ENCODE results near the gene MAD1L1. TPM values are rescaled to one million over a fixed set of nuclear protein-coding genes. Genes with fewer than 3 reads are reported as not detected.
"Not testable (repeated sequence)": the region's sequence is repeated elsewhere in the genome, so short reads cannot be mapped to it uniquely, and the experiment has no call there.

MAD1L1 gene
- total and polyA plus RNA-seq, 7 experiments from 2014 or later = 112 to 314 (median 136) TPM

GRCh38 chr7:1819259-1819841 is 413.4 kb downstream of the MAD1L1 start:
- ATAC-seq = peak; percentile 43
- DNase-seq = peak in 5 of 9 donors; percentile 19 to 34 (median 27)
- POLR2A ChIA-PET = interaction anchor here (0.8 kb wide), 1 partner anchor 219 kb away, joined by 3 read pairs; no protein-coding TSS in a partner anchor

GRCh38 chr7:1818575-1819258 is 414.0 kb downstream of the MAD1L1 start:
- peaks cover 0 to 22% (median 0%) of the 10 kb centered on the region in 3 experiments for H3K36me3 ChIP-seq (ENCODE audit: control insufficient read depth in 2 of 3, insufficient read depth in 3 of 3, low read length in 3 of 3)
- ChIA-PET POLR2A (interaction anchor here (0.8 to 1.0 kb wide), 2 partner anchors 28 to 219 kb away, joined by 3 read pairs; no protein-coding TSS in a partner anchor), CTCF (interaction anchor here (0.6 kb wide), 1 partner anchor 11 kb away, joined by 5 read pairs; no protein-coding TSS in a partner anchor)
- no peaks in the 10 kb centered on the region for H3K27me3 ChIP-seq (ENCODE audit: control insufficient read depth in 2 of 2, insufficient read depth in 2 of 2, low read length in 2 of 2)
- H3K4me3 Mint-ChIP-seq = peak overlapping the region in 9 of 10 donors; percentile 52 to 79 (median 69)
- no peaks in the 10 kb centered on the region for H3K9me3 ChIP-seq (ENCODE audit: control insufficient read depth in 2 of 3, low read length in 3 of 3)
- H3K36me3 Mint-ChIP-seq = peaks cover 0 to 5% (median 0%) of the 10 kb centered on the region in 5 donors
- DNase-seq (no peak), ATAC-seq (no peak)
- intact Hi-C loops (cut with micrococcal nuclease) = no loop called here
- peak overlapping the region in 5 of 9 donors; percentile 29 to 72 (median 47) for H3K27ac Mint-ChIP-seq
- H3K27ac ChIP-seq (ENCODE audit: low read depth, low read length) = no peak overlapping the region
- H3K4me3 ChIP-seq (ENCODE audit: low read length) = no peak overlapping the region
- H3K27me3 Mint-ChIP-seq = peaks cover 0 to 7% (median 0%) of the 10 kb centered on the region in 5 donors
- peaks cover 8 to 50% (median 40%) of the 10 kb centered on the region in 7 donors for H3K4me1 Mint-ChIP-seq
- peaks cover 0 to 1% (median 0%) of the 10 kb centered on the region in 11 donors for H3K9me3 Mint-ChIP-seq
- peaks cover 0 to 20% of the 10 kb centered on the region in 2 donors for H3K4me1 ChIP-seq (ENCODE audit: control insufficient read depth in 2 of 2, insufficient read depth in 2 of 2, low read length in 2 of 2)

More at GRCh38 chr7:1819259-1819841, 413.4 kb downstream of the MAD1L1 start:
- Mint-ChIP-seq H3K9me3 (no peaks in the 10 kb centered on the region), H3K4me3 (peak overlapping the region in 9 of 10 donors; percentile 55 to 79 (median 70)), H3K4me1 (peaks cover 8 to 57% (median 40%) of the 10 kb centered on the region in 7 donors), H3K36me3 (peaks cover 0 to 5% (median 0%) of the 10 kb centered on the region in 5 donors), H3K27ac (peak overlapping the region in 6 of 9 donors; percentile 13 to 80 (median 53)), H3K27me3 (peaks cover 0 to 7% (median 0%) of the 10 kb centered on the region in 5 donors)
- Histone ChIP-seq H3K36me3 (ENCODE audit: control insufficient read depth in 2 of 3, insufficient read depth in 3 of 3, low read length in 3 of 3) (peaks cover 0 to 15% (median 0%) of the 10 kb centered on the region in 3 experiments), H3K27me3 (ENCODE audit: control insufficient read depth in 2 of 2, insufficient read depth in 2 of 2, low read length in 2 of 2) (no peaks in the 10 kb centered on the region), H3K4me1 (ENCODE audit: control insufficient read depth in 2 of 2, insufficient read depth in 2 of 2, low read length in 2 of 2) (peaks cover 0 to 20% of the 10 kb centered on the region in 2 donors), H3K27ac (ENCODE audit: low read depth, low read length) (no peak overlapping the region), H3K9me3 (ENCODE audit: control insufficient read depth in 2 of 3, low read length in 3 of 3) (no peaks in the 10 kb centered on the region), H3K4me3 (ENCODE audit: low read length) (no peak overlapping the region)
- intact Hi-C loops (cut with micrococcal nuclease) = no loop called here
- CTCF ChIA-PET = interaction anchor here (0.6 kb wide), 1 partner anchor 12 kb away, joined by 5 read pairs; no protein-coding TSS in a partner anchor

GRCh38 chr7:1817061-1817712 is 415.6 kb downstream of the MAD1L1 start:
- H3K36me3 Mint-ChIP-seq = no peaks in the 10 kb centered on the region

GRCh38 chr7:1816451-1816850 is 416.3 kb downstream of the MAD1L1 start:
- CTCF ChIA-PET; ATAC-seq; H3K36me3 Mint-ChIP-seq; POLR2A ChIA-PET; H3K9me3 Mint-ChIP-seq; H3K27ac Mint-ChIP-seq; H3K4me3 Mint-ChIP-seq; H3K27me3 Mint-ChIP-seq; H3K4me3 ChIP-seq (ENCODE audit: low read length); intact Hi-C loops (cut with micrococcal nuclease); DNase-seq; H3K27ac ChIP-seq (ENCODE audit: low read depth, low read length); H3K27me3 ChIP-seq (ENCODE audit: control insufficient read depth in 2 of 2, insufficient read depth in 2 of 2, low read length in 2 of 2); H3K9me3 ChIP-seq (ENCODE audit: control insufficient read depth in 2 of 3, low read length in 3 of 3): not testable (repeated sequence)
- Histone ChIP-seq H3K4me1 (ENCODE audit: control insufficient read depth in 2 of 2, insufficient read depth in 2 of 2, low read length in 2 of 2) (peaks cover 0 to 20% of the 10 kb centered on the region in 2 donors), H3K36me3 (ENCODE audit: control insufficient read depth in 2 of 3, insufficient read depth in 3 of 3, low read length in 3 of 3) (peaks cover 0 to 22% (median 0%) of the 10 kb centered on the region in 3 experiments)
- peaks cover 8 to 30% (median 22%) of the 10 kb centered on the region in 7 donors for H3K4me1 Mint-ChIP-seq

More at GRCh38 chr7:1817061-1817712, 415.6 kb downstream of the MAD1L1 start:
- peaks cover 0 to 20% of the 10 kb centered on the region in 2 donors for H3K4me1 ChIP-seq (ENCODE audit: control insufficient read depth in 2 of 2, insufficient read depth in 2 of 2, low read length in 2 of 2)
- H3K4me3 ChIP-seq (ENCODE audit: low read length) = no peak overlapping the region
- H3K27me3 ChIP-seq (ENCODE audit: control insufficient read depth in 2 of 2, insufficient read depth in 2 of 2, low read length in 2 of 2) = no peaks in the 10 kb centered on the region
- ATAC-seq (no peak), DNase-seq (no peak)
- POLR2A ChIA-PET = no interaction called here
- H3K27ac ChIP-seq (ENCODE audit: low read depth, low read length) = no peak overlapping the region
- peaks cover 0 to 22% (median 0%) of the 10 kb centered on the region in 3 experiments for H3K36me3 ChIP-seq (ENCODE audit: control insufficient read depth in 2 of 3, insufficient read depth in 3 of 3, low read length in 3 of 3)
- H3K9me3 ChIP-seq (ENCODE audit: control insufficient read depth in 2 of 3, low read length in 3 of 3) = no peaks in the 10 kb centered on the region
- H3K27me3 Mint-ChIP-seq = peaks cover 0 to 7% (median 0%) of the 10 kb centered on the region in 5 donors
- CTCF ChIA-PET = no interaction called here
- H3K4me1 Mint-ChIP-seq = peaks cover 8 to 36% (median 29%) of the 10 kb centered on the region in 7 donors
- H3K4me3 Mint-ChIP-seq = peak overlapping the region in 1 of 10 donors; percentile 25
- H3K9me3 Mint-ChIP-seq = peaks cover 0 to 1% (median 0%) of the 10 kb centered on the region in 11 donors
- intact Hi-C loops (cut with micrococcal nuclease) = no loop called here
- no peak overlapping the region for H3K27ac Mint-ChIP-seq

- DNase-seq; H3K27ac ChIP-seq (ENCODE audit: low read depth, low read length); CTCF ChIA-PET; H3K9me3 ChIP-seq (ENCODE audit: control insufficient read depth in 2 of 3, low read length in 3 of 3); H3K27me3 ChIP-seq (ENCODE audit: control insufficient read depth in 2 of 2, insufficient read depth in 2 of 2, low read length in 2 of 2); H3K4me3 Mint-ChIP-seq; H3K9me3 Mint-ChIP-seq; H3K36me3 Mint-ChIP-seq; H3K27ac Mint-ChIP-seq; H3K4me3 ChIP-seq (ENCODE audit: low read length); intact Hi-C loops (cut with micrococcal nuclease); H3K27me3 Mint-ChIP-seq; ATAC-seq; POLR2A ChIA-PET: not testable (repeated sequence)
- peaks cover 0 to 20% of the 10 kb centered on the region in 2 donors for H3K4me1 ChIP-seq (ENCODE audit: control insufficient read depth in 2 of 2, insufficient read depth in 2 of 2, low read length in 2 of 2)
- peaks cover 8 to 23% (median 16%) of the 10 kb centered on the region in 7 donors for H3K4me1 Mint-ChIP-seq
- peaks cover 0 to 22% (median 0%) of the 10 kb centered on the region in 3 experiments for H3K36me3 ChIP-seq (ENCODE audit: control insufficient read depth in 2 of 3, insufficient read depth in 3 of 3, low read length in 3 of 3)
Observed at GRCh38 chr7:1815551-1816281, 417.0 kb downstream of the MAD1L1 start.

GRCh38 chr7:1815051-1815481 is 417.7 kb downstream of the MAD1L1 start:
- Mint-ChIP-seq H3K4me3 (no peak overlapping the region), H3K36me3 (no peaks in the 10 kb centered on the region), H3K4me1 (peaks cover 6 to 20% (median 13%) of the 10 kb centered on the region in 7 donors), H3K27ac (no peak overlapping the region), H3K9me3 (peaks cover 0 to 1% (median 0%) of the 10 kb centered on the region in 11 donors), H3K27me3 (peaks cover 0 to 5% (median 0%) of the 10 kb centered on the region in 5 donors)
- intact Hi-C loops (cut with micrococcal nuclease) = no loop called here
- CTCF ChIA-PET = no interaction called here
- H3K4me1 ChIP-seq (ENCODE audit: control insufficient read depth in 2 of 2, insufficient read depth in 2 of 2, low read length in 2 of 2) = peaks cover 0 to 18% of the 10 kb centered on the region in 2 donors
- no peak overlapping the region for H3K4me3 ChIP-seq (ENCODE audit: low read length)
- DNase-seq (no peak), ATAC-seq (no peak)
- H3K9me3 ChIP-seq (ENCODE audit: control insufficient read depth in 2 of 3, low read length in 3 of 3) = no peaks in the 10 kb centered on the region
- H3K27ac ChIP-seq (ENCODE audit: low read depth, low read length) = no peak overlapping the region
- POLR2A ChIA-PET = no interaction called here
- peaks cover 0 to 22% (median 0%) of the 10 kb centered on the region in 3 experiments for H3K36me3 ChIP-seq (ENCODE audit: control insufficient read depth in 2 of 3, insufficient read depth in 3 of 3, low read length in 3 of 3)
- no peaks in the 10 kb centered on the region for H3K27me3 ChIP-seq (ENCODE audit: control insufficient read depth in 2 of 2, insufficient read depth in 2 of 2, low read length in 2 of 2)
